NCI-H128 (cell line): ENCODE measurements around the gene CDR2L.
"Not testable (repeated sequence)": the region's sequence is repeated elsewhere in the genome, so short reads cannot be mapped to it uniquely, and the experiment has no call there.

Experiments used
- DNase-seq: peaks from one replicate; lab custom pipeline; 2025; ENCODE audit not compliant: unreplicated experiment; lab: John Stamatoyannopoulos, UW

Gene CDR2L

DNA sequence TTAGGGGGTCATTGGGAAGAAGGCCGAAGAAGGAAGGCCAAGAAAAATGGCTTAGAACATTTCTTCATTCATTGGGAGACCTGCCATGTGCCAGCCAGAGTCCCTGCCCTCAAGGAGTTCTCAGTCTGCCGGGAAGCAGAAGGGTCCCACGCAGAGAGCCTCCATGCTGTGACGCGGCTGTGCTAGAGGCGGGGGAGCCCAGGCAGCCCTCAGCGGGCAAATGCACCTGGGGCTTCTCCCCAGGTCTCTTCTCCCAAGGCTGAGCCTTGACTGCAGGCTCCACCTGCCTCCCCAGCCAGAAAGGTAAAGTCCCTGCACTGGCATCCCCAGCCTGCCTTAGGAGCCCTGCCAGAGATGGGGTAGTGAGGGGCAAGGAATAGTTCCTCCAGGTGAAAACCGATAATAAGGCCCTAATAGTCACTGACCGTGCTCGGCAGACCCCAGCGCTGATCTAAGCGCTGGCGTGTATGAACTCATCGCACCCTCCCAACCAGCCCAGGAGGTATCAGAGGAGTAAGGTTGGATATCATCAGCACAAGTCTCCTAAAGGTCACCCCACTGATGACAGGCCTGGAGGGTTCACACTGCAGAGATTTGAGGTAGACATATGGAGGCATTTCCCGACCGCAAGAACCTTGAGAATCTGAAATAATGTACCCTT is 6.0 kb upstream of the CDR2L start:
- no peak for DNase-seq

DNA sequence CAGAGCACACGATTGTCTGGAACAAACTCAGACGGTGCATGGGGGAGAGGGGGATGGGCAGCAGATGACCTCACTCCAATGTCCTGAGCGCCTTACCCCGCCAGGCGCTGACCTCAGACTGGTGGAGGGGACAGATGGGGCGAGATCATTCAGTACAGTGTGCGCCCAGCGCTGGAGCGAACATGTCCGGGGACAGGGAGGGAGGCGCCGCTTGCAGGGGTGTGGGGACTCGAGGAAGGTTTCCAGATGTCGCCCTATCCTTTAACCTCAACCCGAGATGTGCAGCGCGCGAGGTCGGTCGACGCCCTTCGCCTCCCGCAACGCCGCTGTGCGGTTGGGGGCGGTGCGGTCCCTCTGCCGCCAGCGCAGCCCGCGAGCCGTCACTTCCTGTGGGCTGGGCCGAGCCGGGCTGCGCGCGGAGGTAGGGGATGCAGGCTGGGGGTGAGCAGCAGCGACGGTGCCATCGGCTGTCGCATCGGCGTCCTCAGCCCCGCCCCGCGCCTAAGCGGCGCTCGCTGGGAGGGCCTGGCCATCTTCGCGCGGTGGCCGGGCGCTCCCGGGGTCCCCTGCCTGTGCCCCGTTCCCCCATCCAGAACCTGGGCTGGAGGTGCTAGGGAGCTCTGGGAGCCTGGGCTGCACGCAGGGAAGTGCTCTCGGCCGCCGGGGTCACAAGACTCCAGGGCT is 5.3 kb upstream of the CDR2L start:
- DNase-seq = peak; percentile 25

- DNase-seq = not testable (repeated sequence)
Measured at GRCh38 chr17:74982663-74983313, 4.6 kb upstream of the CDR2L start.

DNA sequence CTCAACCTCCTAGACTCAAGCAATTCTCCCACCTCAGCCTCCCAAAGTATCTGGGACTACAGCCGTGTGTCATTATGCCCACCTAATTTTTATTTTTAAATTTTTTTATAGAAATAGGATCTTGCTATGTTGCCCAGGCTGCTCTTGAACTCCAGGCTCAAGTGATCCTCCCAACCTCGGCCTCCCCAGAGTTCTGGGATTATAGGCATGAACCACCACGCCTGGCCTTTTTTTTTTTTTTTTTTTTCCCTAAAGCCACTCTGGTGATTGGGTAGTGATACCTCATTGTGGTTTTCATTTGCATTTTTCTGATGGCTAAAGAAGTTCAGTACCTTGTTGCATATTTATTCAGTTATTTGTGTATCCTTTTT is 1.2 kb upstream of the CDR2L start:
- no peak for DNase-seq

- DNase-seq = no peak
Measured at GRCh38 chr17:74987909-74988711, 678 bp downstream of the CDR2L start.

- no peak for DNase-seq
Measured at GRCh38 chr17:74990581-74991105, 3.2 kb downstream of the CDR2L start.

- DNase-seq = no peak
Measured at GRCh38 chr17:74992223-74992622, 4.8 kb downstream of the CDR2L start.

DNA sequence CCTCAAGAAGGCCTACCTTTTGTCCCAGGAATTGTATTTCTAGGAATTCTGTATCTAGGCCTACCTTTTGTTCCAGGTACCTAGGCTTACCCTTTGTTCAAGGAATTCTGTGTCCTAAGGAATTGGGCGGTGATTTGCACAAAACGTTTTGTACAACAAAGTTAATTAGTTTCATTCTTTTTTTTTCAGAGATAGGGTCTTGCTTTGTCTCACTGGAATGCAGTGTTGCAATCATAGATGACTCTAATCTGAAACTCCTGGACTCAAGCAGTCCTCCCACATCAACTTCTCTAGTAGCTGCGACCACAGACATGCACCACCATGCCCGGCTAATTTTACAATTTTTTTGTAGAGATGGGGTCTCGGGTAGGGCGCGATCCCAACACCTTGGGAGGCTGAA is 7.0 kb downstream of the CDR2L start:
- DNase-seq = no peak

- DNase-seq = no peak
Measured at GRCh38 chr17:74995847-74996246, 8.4 kb downstream of the CDR2L start.

DNA sequence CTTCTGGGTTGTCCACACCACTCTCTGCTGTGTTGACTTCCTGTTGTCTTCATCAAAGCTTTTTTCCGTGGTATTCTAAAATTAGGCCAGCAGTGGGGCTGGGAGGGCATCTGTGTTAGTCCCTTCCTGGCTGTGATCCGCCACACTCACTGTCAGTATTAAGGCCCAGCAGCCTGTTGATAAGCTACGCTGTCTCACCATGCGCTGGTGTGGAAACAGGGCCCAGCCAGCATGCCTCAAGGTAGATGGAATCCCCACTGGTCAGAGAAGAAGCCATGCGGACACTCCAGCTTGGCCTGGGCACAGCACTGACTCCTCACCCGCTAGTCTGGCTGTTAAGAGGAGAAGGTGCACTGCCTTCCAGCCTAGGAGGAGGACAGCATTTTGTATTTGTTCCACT is 11.4 kb downstream of the CDR2L start:
- DNase-seq = no peak

- no peak for DNase-seq
Measured at GRCh38 chr17:74999523-74999922, 12.1 kb downstream of the CDR2L start.

GRCh38 chr17:75001915-75002843 is 14.7 kb downstream of the CDR2L start:
- DNase-seq = no peak

- no peak for DNase-seq
Measured at GRCh38 chr17:75003070-75003956, 15.9 kb downstream of the CDR2L start.

- DNase-seq = no peak
Measured at GRCh38 chr17:75003957-75004355, 16.5 kb downstream of the CDR2L start.

DNA sequence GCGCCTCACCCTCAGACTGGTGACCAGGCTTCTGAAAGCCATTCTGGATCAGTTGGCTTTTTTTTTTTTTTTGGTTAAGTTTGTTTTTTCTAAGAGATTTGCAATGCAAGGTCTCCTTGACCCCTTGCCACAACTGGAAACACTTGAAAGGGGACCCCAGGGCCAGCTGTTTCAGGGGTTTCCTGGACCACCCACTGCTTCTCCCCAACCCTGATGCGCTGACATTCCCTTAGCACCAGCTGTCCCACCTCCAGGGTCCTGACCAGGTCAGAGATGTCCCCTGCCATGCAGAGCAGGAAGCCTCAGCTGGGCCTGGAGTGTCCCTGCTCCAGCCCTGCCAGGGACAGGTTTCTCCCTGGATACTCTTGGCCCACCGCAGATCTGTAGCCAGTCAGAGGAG is 16.9 kb downstream of the CDR2L start:
- no peak for DNase-seq

DNA sequence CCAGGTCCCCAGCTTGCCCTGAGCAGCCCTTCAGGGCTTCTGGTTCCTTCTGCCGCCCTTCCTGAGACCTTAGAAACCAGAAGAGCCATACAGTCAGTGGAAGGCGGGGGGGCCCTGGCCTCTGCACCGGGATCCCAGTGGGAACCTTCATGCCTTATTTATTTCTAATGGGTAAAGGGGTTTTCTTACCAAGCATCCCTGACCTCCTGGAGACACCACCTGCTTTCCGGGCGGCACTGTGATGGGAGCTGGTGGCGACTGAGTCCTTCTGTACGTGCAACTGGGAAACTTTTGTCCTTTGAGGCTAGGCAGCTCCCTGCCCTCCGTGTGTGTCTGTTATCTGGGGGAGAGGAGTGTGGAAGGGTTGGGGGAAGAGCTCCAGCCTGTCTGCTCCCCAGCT is 17.9 kb downstream of the CDR2L start:
- no peak for DNase-seq

- not testable (repeated sequence) for DNase-seq
Measured at GRCh38 chr17:75006084-75006483, 18.7 kb downstream of the CDR2L start.

DNA sequence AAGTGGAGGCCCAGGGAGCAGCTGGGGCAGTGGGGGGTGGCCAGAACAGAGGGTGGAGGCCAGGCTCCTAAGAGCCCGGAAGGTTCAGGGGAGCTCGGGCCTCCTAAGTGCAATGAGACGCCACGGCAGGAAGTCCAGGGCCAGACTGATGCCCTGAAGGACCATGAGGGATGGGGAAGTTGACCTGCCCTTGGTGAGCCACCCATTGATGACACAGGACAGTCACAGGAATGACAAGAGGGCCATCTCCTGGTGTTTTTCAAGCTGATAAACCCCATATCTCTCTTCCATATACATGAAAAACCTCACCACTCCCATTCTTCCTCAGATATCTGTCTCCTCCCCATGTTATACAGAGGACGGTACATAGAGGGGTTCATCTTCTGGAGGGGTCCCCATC is 19.2 kb downstream of the CDR2L start:
- DNase-seq = no peak

GRCh38 chr17:75008373-75008772 is 20.9 kb downstream of the CDR2L start:
- DNase-seq = no peak
